GM23338 (cell line): ENCODE measurements around the gene SRPK1.

ENCODE experiments used
- CREB1 ChIP-seq: fragments of 250-450 bp; sonication (Bioruptor Pico); IDR thresholded peaks from 2 replicates; pipeline ENCODE4 v1.5.0; 2020; ENCODE audit warnings: low read depth, mild to moderate bottlenecking, moderate library complexity
- EZH2 ChIP-seq: fragments of 200-600 bp; sonication (generic); IDR thresholded peaks from one replicate; pipeline ENCODE4 v1.8.0; 2017; ENCODE audit warnings: antibody characterized with exemption, mild to moderate bottlenecking, low read depth; ENCODE audit not compliant: unreplicated experiment
- EZH2phosphoT487 ChIP-seq: fragments of 200-600 bp; sonication (generic); IDR thresholded peaks from one replicate; pipeline ENCODE4 v1.8.1; 2018; ENCODE audit warnings: antibody characterized with exemption; ENCODE audit not compliant: unreplicated experiment
- JUNB ChIP-seq: IDR thresholded peaks from one replicate; pipeline ENCODE4 v1.6.1; 2016; ENCODE audit warnings: antibody characterized with exemption; ENCODE audit not compliant: unreplicated experiment
- POLR2AphosphoS5 ChIP-seq: IDR thresholded peaks from 2 replicates; pipeline ENCODE4 v1.6.1; 2016; ENCODE audit warnings: antibody characterized with exemption, low read depth
- TF ChIP-seq, protein P1 (sequence below): IDR thresholded peaks from one replicate; pipeline ENCODE4 v1.6.1; 2018; ENCODE audit warnings: antibody characterized with exemption; ENCODE audit not compliant: unreplicated experiment
- TF ChIP-seq, protein P2 (sequence below), 2 experiments: fragments of 200-600 bp in 1 of 2; sonication (generic) in 1 of 2; conservative IDR thresholded peaks; 2 replicates each; pipeline versions ENCODE4 v1.5.1 to v1.6.1; 2016 to 2017; ENCODE audit warnings: antibody characterized with exemption in 2 of 2, low read depth in 2 of 2, mild to moderate bottlenecking in 2 of 2, moderate library complexity in 1 of 2

DNA sequence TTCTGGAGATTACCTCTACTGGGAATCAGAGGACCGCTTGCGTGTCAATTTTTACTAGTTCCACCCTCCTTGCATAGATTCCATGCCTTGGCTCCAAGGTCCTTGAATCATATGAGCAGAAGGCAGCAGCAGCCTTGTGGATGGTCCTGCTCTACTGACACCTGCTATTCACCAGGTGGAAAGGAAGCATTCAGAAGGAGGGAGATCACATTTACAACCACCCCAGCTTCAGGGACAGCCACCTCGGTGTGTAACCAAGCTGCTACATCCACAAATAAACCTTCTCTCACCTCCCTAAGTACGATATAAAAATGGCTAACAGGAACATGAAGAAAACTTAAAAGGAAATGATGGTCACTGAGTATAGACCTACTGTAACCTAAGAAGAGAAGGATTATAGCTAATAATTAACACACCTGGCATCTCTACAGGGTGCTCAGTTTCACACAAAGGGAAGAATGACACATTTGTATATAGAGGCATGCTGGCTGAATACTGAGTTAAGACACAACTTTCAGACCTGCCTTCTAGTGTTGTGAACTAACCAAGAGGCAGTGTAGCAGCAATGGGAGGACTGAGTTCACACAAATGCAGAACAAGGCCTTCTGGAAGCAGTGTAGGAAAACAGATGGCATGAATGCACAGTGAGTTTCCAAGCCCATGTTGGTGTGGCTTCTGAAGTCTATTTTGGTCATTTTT, 46.3 kb upstream of the SRPK1 start:
- TF ChIP-seq, protein P1, sequence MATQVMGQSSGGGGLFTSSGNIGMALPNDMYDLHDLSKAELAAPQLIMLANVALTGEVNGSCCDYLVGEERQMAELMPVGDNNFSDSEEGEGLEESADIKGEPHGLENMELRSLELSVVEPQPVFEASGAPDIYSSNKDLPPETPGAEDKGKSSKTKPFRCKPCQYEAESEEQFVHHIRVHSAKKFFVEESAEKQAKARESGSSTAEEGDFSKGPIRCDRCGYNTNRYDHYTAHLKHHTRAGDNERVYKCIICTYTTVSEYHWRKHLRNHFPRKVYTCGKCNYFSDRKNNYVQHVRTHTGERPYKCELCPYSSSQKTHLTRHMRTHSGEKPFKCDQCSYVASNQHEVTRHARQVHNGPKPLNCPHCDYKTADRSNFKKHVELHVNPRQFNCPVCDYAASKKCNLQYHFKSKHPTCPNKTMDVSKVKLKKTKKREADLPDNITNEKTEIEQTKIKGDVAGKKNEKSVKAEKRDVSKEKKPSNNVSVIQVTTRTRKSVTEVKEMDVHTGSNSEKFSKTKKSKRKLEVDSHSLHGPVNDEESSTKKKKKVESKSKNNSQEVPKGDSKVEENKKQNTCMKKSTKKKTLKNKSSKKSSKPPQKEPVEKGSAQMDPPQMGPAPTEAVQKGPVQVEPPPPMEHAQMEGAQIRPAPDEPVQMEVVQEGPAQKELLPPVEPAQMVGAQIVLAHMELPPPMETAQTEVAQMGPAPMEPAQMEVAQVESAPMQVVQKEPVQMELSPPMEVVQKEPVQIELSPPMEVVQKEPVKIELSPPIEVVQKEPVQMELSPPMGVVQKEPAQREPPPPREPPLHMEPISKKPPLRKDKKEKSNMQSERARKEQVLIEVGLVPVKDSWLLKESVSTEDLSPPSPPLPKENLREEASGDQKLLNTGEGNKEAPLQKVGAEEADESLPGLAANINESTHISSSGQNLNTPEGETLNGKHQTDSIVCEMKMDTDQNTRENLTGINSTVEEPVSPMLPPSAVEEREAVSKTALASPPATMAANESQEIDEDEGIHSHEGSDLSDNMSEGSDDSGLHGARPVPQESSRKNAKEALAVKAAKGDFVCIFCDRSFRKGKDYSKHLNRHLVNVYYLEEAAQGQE = no peak
- TF ChIP-seq, protein P2, sequence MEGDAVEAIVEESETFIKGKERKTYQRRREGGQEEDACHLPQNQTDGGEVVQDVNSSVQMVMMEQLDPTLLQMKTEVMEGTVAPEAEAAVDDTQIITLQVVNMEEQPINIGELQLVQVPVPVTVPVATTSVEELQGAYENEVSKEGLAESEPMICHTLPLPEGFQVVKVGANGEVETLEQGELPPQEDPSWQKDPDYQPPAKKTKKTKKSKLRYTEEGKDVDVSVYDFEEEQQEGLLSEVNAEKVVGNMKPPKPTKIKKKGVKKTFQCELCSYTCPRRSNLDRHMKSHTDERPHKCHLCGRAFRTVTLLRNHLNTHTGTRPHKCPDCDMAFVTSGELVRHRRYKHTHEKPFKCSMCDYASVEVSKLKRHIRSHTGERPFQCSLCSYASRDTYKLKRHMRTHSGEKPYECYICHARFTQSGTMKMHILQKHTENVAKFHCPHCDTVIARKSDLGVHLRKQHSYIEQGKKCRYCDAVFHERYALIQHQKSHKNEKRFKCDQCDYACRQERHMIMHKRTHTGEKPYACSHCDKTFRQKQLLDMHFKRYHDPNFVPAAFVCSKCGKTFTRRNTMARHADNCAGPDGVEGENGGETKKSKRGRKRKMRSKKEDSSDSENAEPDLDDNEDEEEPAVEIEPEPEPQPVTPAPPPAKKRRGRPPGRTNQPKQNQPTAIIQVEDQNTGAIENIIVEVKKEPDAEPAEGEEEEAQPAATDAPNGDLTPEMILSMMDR (conservative IDR thresholded peaks at IDR 0.05; ENCODE audit: low read depth in 2 of 2) = no peak
- TF ChIP-seq EZH2 (no peak), POLR2AphosphoS5 (no peak), JUNB (no peak), CREB1 (CRISPR knock-in tag) (no peak), EZH2phosphoT487 (no peak)
